GM19099 (cell line): Measurements from ENCODE around the gene SEMA4C.

Experiments used
- POLR2A ChIP-seq: IDR thresholded peaks from 3 replicates; pipeline ENCODE4 v1.6.1; 2011; ENCODE audit warnings: low read depth; ENCODE audit not compliant: insufficient read length; ENCODE audit errors: extremely low read depth

Gene SEMA4C

DNA sequence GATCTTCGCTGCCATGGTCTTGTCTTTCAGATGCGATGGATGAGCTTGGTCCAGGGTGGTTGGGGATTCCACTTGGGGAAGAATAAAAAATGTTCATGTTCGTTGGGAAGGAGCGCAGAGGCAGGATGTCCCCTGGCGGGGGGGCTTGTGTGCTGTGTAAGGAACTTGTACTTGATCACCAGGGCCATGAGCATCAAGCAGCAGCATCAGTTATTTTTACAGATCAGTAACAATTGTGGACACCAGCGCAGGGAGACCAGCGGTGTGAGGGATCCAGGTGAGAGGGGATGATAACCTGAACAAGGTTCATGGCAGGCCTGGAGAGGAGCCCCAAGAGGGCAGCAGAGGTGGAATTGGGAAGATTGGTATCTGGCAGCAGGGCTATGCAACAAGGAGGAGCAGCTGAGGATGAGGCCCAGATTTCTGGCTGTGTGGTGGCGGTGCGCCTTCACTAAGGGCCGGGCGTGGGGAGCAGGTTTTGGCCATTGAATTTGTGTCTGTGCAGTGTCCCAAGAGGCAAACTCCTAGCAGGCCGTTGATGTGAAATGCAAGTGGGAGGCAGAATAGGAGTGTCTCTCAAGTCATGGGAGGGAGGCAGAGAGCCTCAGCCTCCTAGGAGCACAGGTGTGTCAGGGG is 49.9 kb downstream of the SEMA4C start:
- no peak for TF ChIP-seq POLR2A

GRCh38 chr2:96819128-96819875 is 50.6 kb downstream of the SEMA4C start:
- TF ChIP-seq POLR2A = no peak

DNA sequence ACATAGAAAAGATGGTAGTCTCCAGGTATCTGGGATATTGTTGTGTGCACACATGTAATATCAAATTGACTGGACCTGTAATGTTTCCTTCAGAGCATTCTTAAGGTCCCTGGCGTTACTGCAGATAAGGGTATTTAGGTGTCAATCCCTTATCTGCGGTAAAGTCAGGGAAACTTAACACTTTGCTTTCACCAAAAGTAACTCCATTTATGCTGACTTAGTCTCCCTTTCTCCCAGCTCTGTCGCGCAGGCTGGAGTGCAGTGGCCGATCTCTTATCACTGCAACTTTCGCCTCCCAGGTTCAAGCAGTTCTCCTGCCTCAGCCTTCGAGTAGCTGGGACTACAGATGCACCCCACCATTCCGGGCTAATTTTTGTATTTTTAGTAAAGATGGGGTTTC is 52.0 kb downstream of the SEMA4C start:
- no peak for TF ChIP-seq POLR2A

- no peak for TF ChIP-seq POLR2A
These were observed 52.8 kb downstream of the SEMA4C start for GRCh38 chr2:96816836-96817702.

GRCh38 chr2:96816127-96816835 is 53.6 kb downstream of the SEMA4C start, which contains the start of gene CNNM3:
Gene CNNM3, plus strand, starts transcription at chr2:96816268. Its CDS starts 10 bp downstream, at chr2:96816278.
- TF ChIP-seq POLR2A = peak; percentile 76

- TF ChIP-seq POLR2A = no peak
These were observed 54.4 kb downstream of the SEMA4C start for GRCh38 chr2:96815326-96816126.

DNA sequence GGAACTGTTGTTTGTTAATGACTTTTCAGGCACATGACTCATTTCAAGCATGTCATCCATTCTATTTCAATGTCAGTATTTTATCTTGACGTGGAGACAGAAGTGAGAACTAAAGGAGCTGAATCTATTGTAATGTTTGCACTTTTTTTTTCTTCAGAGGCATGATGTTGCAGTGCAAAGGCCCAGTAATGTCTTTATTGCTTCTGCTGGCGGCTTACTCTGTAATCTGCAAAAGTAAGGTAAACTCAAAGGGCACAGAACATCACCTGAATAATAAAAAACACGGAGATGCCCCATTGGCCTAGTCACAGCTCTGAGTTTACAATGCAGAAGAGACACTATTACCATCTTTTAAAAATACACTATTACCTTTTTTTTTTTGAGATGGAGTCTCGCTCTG is 56.2 kb downstream of the SEMA4C start:
- no peak for TF ChIP-seq POLR2A

DNA sequence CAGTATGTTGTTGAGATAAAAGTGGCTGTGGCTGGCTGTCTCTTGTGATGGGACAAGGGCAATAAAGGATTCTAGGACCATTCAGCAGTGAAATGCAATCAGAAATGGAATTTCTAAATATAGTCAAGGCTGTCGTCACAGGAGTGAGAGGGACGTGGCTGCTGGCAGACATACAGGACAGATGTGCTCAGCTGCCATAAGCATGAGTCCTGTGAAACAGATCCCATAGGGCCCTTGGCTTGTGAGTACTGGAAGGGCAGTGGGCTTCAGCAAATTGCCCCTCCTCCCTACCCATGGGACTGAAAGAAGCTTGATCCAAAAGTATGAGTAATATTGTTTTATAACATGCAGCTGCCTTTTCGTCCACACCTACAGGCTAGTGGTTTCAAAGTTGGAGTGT is 58.0 kb downstream of the SEMA4C start:
- TF ChIP-seq POLR2A = no peak

DNA sequence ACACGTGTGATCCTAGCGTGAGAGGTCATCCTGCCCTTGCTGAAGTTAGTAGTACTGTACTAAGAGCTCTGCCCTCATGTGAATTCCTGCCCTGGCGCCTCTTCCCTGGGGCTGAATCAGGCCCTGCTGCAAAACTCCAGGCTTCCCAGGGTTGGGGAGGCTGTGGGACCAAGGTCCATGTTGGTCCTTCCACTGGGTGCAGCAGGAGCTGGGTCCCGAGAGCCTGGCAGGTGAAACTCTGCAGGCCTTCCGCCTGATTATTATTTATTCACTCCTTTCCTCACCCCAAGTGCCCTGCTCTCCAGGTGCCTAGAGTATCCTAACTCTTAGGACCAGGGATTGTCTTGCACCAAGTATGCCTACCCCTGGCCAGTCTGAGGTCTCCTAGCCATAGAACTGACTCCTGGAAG is 59.1 kb downstream of the SEMA4C start:
- no peak for TF ChIP-seq POLR2A

DNA sequence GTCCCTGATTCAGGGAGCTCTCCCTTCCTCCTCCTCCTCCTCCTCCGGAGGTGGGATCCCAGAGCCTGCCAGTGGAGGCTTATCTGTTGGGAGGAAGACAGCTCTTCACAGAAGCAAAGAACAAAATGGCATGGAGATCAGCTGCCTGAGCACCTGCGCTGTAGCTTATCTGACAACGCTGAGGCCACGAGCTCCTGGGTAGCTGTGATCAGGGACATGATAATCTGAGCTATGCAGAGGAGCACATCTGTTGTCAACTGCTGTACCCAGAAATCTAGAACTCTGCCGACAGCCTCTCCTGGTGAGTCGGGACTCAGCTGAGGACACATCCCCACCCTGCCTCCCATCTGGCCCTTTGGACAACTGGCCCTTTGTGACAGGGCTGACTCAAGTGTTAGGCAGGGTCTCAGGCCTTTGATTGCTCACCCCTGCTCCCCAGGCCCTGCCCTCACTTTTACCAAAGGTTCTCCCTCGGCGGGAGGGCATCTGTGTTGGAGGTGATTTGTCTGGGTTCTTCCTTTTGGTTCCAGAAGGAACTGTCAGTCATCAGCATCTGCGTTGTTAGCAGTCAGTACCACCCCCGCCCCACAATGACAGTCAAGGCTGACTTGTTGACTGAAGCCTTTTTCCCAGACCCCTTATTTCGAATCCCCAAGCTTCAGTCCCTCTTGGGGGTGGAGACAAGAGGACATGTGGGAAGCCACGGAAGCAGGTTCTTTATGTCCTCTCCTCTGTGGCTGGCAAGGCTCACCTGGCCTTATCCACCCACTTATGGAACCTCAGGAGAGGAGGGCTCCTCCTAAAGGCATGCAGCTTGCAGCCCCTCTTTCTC is 59.7 kb downstream of the SEMA4C start:
- TF ChIP-seq POLR2A = no peak
